Activated gamma-delta T cell treated with anti-CD3 and anti-CD28 coated beads, Interleukin-2, amount 50 U/mL, for 16 hours (primary cell): ENCODE data around the gene HOXA9.

ENCODE experiments used
- DNase-seq: peaks from one replicate; pipeline ENCODE4 v3.0.0-alpha.2; 2020; ENCODE audit warnings: low read depth

The HOXA9 gene

GRCh38 chr7:27200761-27201579 is 35.6 kb upstream of the HOXA9 start:
- no peak for DNase-seq

DNA sequence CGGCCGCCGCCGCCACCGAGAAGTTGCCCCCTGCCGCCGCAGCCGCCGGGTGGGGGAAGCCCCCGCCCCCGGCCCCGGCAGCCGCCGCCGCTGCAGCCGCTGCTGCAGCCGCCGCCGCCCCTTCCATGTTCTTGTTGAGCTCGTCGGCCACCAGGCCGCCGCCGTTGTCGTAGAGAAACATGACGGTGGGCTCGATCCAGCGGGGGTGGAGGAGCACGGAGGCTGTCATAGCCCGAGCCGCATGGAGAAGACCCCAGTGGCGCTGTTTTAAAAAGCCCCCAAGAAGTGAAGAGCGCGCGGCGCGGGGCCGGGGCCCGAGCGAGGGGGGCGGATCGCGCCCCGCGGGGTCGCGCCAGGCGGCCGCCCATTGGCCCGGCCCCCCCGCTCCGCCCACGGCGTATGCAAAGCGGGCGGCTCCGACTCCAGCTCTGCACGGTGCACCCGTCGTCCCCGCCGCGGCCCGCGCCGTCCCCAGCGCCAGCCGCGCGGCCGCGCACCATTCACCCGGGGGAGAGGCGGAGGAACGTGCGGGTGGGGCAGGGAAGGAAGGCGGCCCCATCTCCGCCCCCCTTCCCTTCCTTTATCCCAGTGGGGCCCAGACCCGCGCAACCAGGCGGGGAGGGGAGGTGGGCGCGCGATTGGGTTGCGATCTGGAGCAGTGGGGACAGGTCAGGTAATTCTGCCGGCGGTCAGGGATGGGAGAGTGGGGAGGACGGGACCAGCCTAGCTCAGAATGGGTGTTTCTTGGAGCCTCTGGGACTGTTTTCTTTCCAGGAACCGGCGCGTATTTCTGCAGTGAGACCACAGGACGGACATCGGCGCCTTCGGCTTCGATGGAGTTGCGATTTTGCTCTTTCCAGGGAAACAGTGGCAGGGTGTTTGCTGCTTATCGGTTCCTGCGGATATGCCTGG is 34.8 kb upstream of the HOXA9 start, which contains the start of gene HOXA13:
HOXA13 (minus strand) TSS at position 243 of the 912 bp plus-strand sequence; CDS start at position 229, 14 bp downstream.
- no peak for DNase-seq

DNA sequence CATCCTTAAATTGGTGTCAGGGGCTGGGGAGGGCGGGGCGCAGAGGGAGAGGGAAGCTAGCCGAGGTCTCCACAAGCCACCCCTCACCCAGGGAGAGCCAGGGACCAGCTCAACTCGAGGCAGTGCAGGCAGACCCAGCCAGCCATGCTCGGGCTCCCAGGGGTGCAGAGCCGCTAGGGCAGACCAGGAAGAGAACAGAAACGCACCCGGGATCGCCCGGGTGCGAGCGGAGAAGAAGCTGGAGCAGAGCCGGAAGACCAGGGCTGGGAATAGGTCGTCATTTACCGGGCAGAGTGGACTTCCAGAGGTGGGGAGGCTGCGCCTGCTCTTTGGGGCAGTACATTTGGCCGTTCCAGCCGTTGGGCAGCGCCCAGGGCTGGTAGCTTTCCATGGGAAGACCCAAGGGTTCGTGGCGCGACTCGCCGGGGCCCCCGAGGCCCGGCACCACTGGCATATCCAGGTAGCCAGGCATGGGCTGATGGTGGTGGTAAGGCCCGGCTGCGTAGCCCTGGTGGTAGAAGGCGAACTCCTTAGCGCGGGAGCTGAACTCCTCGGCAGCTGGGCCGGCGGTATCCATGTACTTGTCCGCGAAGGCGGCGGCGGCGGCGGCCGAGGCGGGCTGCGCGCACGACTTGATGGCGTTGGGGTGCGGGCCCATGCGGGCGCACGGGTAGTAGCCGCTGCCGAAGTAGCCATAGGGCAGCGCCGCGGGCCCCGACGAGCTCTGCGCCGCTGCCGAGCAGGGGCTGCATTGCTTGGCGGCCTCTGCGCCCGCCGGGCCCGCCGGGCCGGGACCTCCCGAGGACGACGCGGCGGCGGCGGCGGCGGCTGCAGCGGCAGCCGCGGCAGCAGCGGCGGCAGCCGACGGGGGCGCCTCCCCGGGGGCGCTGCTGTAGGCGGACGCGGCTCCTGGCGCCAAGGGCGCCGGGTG is 33.8 kb upstream of the HOXA9 start:
- no peak for DNase-seq

DNA sequence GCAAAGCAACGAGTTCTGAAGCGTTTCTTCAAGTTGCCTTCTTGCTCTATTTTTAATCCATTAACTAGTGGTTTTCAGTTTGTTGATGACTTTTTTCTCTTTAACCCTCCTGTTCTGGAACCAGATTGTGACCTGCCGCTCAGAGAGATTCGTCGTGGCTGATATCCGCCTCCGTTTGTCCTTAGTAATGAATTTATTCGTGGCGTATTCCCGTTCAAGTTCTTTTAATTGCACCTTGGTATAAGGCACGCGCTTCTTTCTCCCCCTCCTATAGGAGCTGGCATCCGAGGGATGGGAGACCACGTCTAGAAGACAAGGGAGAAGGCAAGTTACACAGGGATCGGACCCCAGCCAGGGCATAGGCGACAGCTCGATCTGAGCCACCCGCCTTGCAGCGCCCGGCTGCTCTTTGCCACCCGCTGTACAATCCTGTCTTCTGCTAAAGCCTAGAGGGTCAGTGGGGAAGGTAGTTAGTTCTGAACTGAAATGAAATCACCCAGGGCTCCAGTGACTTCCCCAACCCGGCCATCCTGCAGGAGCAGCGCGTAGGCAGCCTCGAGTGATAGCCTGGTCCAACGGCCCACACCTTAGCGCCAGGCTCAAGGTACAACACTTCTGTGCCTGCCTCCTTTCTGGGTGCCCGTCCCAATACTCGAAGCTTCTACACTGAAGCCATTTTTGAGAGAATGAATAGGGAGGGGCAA is 33.0 kb upstream of the HOXA9 start:
- no peak for DNase-seq

DNA sequence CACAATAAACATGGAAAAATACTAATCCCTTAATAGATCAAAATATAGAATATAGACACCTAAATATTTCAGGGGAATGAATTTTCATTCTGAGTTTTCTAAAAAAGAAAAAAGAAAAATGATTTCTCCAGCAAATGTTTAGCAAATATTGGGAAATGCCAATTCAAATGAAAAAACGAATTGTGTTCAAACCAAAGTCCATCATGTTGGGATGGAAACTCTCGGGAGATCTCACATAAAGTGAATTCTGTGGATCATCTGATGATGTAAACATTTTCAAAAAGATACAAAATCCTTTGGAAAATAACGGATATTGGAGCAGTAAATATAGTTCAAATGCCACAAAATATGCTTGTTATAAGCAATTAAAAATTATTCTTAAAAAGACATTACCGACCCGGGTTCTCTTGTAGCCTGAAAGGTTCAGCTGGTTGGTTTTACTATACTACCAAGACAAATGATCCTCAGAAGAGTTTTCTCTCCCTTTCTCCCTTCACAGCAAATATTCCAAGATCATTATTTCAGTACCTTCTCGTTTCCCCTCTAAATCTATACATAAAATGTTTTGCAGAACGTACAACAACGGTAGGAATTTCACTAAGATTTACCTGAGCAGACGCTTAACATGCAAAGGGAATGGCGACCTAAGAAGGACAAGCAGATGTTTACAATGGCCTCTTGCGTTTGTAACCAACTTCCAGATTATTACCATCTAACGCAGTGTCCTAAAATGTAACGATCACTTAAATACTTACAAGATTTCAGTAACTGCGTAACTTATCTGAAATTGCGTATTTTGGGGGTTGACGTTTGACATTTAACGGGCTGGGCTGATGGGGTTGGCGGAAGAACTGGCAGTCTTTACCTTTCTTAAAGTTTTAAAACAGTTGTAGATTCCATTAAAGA is 32.1 kb upstream of the HOXA9 start:
- no peak for DNase-seq

DNA sequence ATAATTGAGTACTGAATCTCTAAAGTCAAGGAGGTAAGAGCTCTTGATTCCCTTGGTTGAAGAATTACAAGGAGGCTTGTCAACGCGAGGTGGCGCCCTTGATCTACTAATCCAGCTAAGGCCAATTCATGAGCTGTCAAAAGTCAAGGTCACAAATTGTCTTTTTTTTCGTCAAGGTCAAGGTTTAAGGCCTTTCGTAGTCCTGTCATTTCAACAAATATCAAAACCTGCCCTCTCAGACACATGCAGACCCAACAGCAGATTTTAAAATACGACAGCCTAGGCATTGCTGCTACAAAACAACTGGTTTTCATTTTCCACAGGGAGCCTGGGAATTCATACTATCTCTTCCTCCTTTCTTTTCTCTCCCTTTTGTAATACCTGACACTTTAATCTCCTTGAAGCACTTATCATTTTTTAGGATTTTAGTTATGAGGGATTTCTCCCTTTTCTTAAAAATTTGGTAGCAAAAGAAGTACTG is 31.0 kb upstream of the HOXA9 start:
- peak; percentile 80 for DNase-seq

DNA sequence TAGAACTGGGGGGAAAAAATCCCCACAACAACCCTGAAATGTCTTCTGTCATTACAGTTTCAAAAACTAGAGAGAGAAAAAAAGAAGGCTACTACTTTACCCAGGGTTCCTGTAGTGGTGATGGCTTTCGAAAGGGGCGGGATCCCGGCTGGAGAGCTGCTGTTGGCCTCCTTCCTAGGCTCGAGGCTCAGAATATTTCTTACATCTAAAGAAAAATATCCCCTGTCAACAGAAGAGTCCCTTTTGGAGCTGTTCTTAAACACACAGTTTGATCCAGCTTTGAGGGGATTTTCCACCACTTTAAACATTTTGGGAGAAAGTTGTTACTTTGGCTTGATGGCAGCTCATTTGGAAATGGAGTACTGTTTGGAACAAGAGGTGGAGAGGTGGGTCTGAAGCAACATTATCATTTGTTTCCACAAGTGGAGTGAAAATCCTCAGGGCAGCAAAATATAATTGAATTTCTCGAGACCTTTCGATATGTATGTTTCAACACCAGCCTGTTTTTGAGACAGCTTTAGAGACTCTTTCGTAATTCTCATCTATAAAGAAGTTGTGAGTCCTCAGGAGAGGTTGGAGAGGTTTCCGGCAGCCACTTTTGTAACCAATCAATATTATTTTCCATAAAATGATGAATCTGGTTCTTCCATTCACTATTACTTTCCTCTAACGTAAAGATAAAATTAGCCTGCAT is 29.5 kb upstream of the HOXA9 start:
- DNase-seq, result no peak

GRCh38 chr7:27194002-27194352 is 28.6 kb upstream of the HOXA9 start:
- no peak for DNase-seq

DNA sequence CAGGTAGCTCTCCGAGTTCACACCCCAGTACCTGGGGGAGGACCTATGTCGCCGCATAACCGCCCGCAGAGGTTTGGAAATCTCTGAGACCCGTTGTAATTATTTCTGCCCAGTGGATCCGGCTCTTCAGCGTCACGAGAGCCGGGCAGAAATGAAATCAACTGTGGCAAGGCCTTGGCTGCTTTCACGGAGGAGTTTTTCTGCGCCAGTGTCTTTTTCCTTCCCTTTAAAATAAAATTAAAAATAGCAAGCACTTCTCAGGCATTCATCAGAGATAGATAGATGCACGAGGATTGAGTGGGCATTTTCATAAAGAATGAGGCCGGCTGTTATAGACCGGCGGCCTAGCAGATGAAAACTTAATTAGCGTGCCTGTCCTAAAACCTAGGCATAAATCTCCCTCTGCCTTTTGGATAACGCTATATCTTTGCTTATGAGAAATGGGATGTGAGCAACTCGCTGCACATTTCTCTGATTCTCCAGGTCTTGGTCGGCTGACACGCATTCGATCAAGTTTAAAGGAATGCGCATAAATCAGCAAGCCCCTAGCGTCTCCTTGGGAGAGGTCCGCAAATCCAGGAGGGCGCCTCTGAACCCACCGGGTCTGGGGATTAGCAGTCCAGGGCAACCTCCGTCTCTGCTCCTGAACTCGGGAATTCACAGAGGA is 28.1 kb upstream of the HOXA9 start:
- no peak for DNase-seq

- no peak for DNase-seq
These were observed 27.4 kb upstream of the HOXA9 start for GRCh38 chr7:27192546-27193334.

- DNase-seq, result no peak
These were observed 26.7 kb upstream of the HOXA9 start for GRCh38 chr7:27191833-27192545.

- DNase-seq, result no peak
These were observed 25.9 kb upstream of the HOXA9 start for GRCh38 chr7:27191161-27191731.

GRCh38 chr7:27189997-27190748 is 24.8 kb upstream of the HOXA9 start:
- no peak for DNase-seq

GRCh38 chr7:27189295-27189996 is 24.1 kb upstream of the HOXA9 start:
- DNase-seq, result no peak

GRCh38 chr7:27188386-27189294 is 23.3 kb upstream of the HOXA9 start:
- DNase-seq, result no peak
